Brain microvascular endothelial cell (primary cell): ENCODE measurements around the gene BORCS5.

Source experiments
- DNase-seq: peaks from one replicate; pipeline ENCODE4 v3.0.0-alpha.2; 2020
- H3K27ac ChIP-seq: fragments of 250-450 bp; sonication (Bioruptor Pico); 2 replicates; pipeline ENCODE4 v1.5.1; 2020; ENCODE audit warnings: mild to moderate bottlenecking, moderate library complexity
- H3K27me3 ChIP-seq: fragments of 250-450 bp; sonication (Bioruptor Pico); replicated peaks from 2 replicates; pipeline ENCODE4 v1.5.1; 2020; ENCODE audit warnings: mild to moderate bottlenecking
- H3K36me3 ChIP-seq: fragments of 250-450 bp; sonication (Bioruptor Pico); replicated peaks from 2 replicates; pipeline ENCODE4 v1.5.1; 2020; ENCODE audit warnings: mild to moderate bottlenecking
- H3K4me3 ChIP-seq: 2 replicates; pipeline ENCODE4 v1.5.1; 2011; ENCODE audit warnings: low read depth, mild to moderate bottlenecking, control low read depth, low read length, moderate library complexity
- in situ Hi-C: cut with HindIII; loops from 2 replicates; pipeline ENCODE4 v1.10.0; 2017; ENCODE audit warnings: low sequenced_read_pairs, low pct_ligation_motif_present
- TF ChIP-seq, protein P1 (sequence below): IDR thresholded peaks from 2 replicates; pipeline ENCODE4 v1.5.1; 2011; ENCODE audit warnings: low read depth, mild to moderate bottlenecking, moderate library complexity, low read length, control low read depth, inconsistent platforms; ENCODE audit errors: missing control alignments

BORCS5 gene

DNA sequence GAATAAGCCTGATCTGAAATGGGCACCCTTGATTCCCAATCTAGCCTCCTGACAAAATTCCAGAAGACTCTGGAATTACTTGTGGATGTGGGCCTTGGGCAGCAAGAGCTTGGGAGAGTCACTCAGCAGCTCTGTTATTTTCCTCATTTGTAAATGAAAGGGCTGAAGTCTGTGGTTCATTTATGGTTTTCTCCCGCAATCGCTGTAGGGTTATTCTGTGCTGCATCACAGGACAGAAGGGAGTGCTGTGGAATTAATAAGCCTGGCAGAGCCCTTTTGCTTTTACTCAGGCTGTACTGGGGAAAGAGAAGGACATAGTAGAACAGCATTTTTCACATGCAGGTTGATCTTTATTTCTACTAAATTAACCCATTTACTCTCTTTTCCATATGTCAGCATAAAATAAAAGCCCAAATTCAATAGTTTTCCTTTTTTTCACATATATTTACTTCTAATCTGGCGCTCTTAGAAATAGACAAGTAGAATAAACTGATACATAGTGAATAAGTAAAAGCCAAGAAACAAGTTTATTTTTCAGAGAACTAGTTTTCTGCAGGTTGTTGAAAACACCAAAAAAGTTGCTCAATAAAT, 156.6 kb downstream of the BORCS5 start:
- in situ Hi-C loops: no loop called here
- TF ChIP-seq, protein P1, sequence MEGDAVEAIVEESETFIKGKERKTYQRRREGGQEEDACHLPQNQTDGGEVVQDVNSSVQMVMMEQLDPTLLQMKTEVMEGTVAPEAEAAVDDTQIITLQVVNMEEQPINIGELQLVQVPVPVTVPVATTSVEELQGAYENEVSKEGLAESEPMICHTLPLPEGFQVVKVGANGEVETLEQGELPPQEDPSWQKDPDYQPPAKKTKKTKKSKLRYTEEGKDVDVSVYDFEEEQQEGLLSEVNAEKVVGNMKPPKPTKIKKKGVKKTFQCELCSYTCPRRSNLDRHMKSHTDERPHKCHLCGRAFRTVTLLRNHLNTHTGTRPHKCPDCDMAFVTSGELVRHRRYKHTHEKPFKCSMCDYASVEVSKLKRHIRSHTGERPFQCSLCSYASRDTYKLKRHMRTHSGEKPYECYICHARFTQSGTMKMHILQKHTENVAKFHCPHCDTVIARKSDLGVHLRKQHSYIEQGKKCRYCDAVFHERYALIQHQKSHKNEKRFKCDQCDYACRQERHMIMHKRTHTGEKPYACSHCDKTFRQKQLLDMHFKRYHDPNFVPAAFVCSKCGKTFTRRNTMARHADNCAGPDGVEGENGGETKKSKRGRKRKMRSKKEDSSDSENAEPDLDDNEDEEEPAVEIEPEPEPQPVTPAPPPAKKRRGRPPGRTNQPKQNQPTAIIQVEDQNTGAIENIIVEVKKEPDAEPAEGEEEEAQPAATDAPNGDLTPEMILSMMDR: no peak
- Histone ChIP-seq H3K36me3 (no peaks in the 10 kb centered on the region), H3K27me3 (no peaks in the 10 kb centered on the region), H3K4me3 (no peak overlapping the region), H3K27ac (no peak overlapping the region)
- no peak for DNase-seq

DNA sequence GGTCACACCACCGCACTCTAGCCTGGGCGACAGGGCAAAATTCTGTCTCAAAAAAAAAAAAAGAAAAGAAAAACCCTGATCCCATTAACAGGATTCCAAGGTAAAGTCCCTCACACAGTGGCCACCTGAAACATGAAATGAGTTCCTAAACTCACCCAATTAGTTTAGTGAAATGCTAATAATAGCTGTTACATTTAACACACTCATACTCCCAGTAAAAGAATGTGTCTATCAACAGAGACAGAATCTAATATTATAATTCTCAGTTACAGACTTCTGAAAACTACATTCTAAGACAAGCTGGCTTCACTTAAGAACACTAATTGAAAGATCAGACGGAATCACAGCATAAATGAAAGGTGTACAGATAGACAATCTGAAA, 161.6 kb downstream of the BORCS5 start:
- H3K4me3 ChIP-seq: no peak overlapping the region
- no peak overlapping the region for H3K27ac ChIP-seq
- TF ChIP-seq, protein P1: no peak
- no peak for DNase-seq
- in situ Hi-C loops: no loop called here
- H3K36me3 ChIP-seq: no peaks in the 10 kb centered on the region
- H3K27me3 ChIP-seq: no peaks in the 10 kb centered on the region

DNA sequence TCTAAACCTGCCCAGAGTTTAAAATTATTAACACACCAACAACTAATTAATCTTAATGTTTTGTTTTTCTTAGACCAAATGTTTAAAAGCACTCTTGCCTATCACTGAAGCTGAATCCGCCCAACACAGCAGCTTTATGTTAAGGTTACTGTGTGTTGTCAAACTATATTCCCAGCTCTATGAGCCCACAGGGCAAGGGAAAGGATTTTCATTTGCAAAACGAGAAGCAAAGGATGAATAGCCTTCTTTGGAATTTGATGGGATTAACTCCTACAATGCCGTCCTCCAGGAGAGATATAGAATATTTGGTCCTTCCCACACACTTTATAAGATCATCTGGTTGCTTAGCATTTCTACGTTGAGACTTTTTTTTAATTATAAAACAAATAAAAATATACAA, 162.0 kb downstream of the BORCS5 start:
- TF ChIP-seq, protein P1: no peak
- no peaks in the 10 kb centered on the region for H3K27me3 ChIP-seq
- DNase-seq: no peak
- H3K27ac ChIP-seq: no peak overlapping the region
- in situ Hi-C loops: no loop called here
- H3K36me3 ChIP-seq: no peaks in the 10 kb centered on the region
- H3K4me3 ChIP-seq: no peak overlapping the region
